Stimulated activated CD8-positive, alpha-beta memory T cell treated with anti-CD3 and anti-CD28 coated beads, Interleukin-12 subunit alpha, Interleukin-12 subunit beta, amount 100 ng/mL, for 24 hours (primary cell): Measurements from ENCODE around the gene PTDSS2.
"Not testable (repeated sequence)": the region's sequence is repeated elsewhere in the genome, so short reads cannot be mapped to it uniquely, and the experiment has no call there.

Experiments
- DNase-seq: peaks from one replicate; pipeline ENCODE4 v3.0.0-alpha.2; 2020; ENCODE audit errors: extremely low read depth

Gene PTDSS2

DNA sequence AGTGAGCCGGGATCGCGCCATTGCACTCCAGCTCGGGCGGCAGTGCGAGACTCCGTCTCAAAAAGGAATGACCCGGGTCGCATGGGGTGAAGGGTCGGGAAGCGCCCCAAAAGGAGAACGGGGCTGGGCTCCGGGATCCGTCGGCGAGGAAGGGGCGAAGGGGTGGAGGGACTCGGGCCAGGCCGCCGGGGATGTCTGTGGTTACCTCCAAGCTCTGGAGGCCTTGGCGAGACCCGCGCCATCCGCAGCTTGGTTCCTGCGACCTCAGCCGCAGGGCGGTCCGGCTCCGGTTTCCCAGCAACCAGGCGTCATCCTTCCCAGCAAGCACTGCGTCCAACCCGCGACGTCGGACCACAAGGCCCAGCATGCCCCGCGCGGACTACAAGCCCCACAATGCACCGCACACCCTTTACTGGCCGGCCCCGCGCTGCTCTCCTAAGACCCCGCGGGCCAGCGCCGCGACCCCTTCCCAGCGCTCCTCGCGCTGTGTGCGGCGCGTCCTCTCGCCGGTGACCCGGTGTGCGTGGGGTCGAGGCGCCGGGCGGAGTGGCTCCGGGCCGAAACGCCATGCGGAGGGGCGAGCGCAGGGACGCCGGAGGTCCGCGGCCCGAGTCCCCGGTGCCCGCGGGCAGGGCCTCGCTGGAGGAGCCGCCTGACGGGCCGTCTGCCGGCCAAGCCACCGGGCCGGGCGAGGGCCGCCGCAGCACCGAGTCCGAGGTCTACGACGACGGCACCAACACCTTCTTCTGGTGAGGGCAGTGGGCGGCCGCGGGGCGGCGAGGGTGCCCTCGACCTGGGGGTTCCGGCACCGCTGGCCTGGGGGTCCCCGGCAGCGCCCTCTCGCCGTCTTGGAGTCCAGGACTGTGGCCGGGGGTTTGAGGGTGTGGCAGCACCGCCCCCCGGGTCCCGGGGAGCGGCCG lies at the start of gene PTDSS2:
Gene PTDSS2 (plus strand): TSS at position 391 of the 920 bp plus-strand sequence. CDS start 177 bp downstream, at position 568.
- peak; percentile 87 for DNase-seq

GRCh38 chr11:401196-401595 lies 48.9 kb upstream of the PTDSS2 start:
- not testable (repeated sequence) for DNase-seq

DNA sequence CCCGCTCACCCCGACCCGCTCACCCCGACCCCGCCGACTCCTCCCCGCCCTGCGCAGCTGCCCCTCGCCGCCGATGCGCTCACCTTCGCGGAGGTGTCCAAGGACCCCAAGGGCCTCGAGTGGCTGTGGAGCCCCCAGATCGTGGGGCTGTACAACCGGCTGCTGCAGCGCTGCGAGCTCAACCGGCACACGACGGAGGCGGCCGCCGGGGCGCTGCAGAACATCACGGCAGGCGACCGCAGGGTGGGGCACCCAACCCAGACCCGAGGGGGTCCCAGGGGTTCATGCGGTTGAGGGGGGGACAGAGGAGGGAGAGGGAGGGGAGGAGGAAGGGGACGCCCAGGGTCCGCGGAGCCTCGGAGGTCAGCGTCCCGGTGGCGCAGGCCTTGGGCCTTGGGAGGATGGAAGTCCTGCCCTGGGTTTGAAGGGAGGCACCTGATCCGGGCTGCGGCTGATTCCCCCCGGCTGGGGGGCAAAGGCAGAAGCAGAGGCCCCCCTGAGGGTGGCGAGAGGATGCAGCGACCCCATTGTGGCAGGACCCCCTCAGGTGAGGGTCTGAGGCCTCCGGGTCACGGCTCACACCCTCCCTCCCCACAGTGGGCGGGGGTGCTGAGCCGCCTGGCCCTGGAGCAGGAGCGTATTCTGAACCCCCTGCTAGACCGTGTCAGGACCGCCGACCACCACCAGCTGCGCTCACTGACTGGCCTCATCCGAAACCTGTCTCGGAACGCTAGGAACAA lies 46.9 kb upstream of the PTDSS2 start:
- DNase-seq = no peak

DNA sequence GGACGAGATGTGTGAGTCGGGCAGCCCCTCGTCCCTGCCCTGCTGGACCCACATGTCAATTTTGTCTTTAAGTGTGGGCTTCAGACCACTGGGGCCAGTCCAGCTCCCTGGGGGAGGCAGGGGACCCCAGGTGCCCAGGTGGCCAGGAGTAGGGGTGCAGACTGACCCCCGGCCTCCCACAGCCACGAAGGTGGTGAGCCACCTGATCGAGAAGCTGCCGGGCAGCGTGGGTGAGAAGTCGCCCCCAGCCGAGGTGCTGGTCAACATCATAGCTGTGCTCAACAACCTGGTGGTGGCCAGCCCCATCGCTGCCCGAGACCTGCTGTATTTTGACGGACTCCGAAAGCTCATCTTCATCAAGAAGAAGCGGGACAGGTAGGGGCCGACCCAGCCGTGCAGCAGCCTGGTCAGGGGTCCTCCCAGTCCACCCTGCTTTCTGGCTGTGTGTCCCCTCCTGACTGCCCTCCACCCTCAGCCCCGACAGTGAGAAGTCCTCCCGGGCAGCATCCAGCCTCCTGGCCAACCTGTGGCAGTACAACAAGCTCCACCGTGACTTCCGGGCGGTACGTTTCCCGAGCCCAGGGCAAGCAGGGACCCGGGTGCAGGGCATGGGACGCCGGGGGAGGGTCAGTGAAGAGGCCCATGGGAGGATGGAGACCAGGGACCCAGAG lies 46.2 kb upstream of the PTDSS2 start:
- DNase-seq = no peak

DNA sequence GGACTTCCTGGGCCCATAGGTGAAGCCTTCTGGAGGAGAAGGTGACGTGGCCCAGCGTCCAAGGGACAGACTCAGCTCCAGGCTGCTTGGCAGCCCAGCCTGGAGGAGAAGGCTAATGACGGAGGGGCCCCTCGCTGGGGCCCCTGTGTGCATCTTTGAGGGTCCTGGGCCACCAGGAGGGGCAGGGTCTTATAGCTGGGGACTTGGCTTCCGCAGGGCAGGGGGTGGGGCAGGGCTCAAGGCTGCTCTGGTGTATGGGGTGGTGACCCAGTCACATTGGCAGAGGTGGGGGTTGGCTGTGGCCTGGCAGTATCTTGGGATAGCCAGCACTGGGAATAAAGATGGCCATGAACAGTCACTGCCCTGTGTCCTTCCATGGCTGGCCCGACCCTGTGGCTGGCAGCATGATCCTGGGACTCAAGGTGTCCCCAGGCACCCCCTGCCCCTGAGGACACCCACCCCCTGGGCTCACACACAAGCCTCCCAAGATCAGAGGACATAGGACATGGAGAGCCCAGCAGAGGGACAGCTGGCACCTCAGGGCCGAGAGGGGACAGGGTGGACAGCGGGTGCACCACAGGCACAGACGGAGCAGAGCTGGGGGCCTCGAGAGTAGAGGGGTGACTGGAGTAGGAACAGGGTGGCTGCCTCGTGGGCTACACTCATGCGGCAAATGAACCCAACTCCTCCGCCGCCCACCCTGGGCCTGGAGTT lies 45.4 kb upstream of the PTDSS2 start:
- DNase-seq = no peak

- no peak for DNase-seq
These were observed 44.6 kb upstream of the PTDSS2 start for GRCh38 chr11:405323-405953.

DNA sequence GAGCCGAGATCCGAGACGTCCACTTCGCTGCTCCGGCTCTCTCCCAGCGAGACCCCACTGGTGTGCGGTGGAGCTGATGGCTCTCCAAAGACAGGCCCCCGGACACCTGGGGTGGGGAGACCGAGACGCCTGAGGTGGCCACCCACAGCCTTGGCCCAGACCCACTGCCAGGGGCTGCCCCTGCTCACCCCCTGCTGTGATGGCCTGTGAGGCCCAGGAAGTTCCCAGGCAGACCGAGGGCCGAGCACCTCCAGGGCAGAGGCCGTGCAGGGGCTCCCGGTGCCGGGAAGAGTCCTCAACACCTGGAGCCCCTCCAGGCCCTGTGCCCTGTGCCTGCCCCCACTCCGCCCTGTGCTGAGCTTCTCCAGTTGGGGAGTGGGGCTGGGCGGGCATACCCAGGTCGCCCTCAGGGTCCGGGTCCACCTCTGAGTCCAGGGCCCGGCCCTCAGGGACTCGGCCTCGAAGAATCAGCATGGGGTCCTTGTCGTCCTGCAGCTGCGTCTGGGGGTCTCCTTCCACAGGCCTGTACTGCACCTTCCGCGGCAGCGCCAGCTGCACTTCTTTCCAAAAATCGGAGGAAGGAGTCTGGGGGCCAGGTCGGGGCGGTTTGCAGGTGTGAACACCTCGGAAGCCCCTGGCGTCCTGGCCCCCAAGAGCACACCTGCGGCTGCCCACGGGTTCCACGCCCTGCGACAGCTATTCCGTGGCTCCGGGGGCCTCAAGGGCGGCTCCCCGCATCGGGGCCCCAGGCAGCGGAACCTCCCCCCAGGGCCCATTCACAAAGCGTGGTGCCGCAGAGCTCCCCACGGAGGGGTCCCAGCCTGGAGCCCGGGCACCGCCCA lies 43.9 kb upstream of the PTDSS2 start:
- DNase-seq = no peak

DNA sequence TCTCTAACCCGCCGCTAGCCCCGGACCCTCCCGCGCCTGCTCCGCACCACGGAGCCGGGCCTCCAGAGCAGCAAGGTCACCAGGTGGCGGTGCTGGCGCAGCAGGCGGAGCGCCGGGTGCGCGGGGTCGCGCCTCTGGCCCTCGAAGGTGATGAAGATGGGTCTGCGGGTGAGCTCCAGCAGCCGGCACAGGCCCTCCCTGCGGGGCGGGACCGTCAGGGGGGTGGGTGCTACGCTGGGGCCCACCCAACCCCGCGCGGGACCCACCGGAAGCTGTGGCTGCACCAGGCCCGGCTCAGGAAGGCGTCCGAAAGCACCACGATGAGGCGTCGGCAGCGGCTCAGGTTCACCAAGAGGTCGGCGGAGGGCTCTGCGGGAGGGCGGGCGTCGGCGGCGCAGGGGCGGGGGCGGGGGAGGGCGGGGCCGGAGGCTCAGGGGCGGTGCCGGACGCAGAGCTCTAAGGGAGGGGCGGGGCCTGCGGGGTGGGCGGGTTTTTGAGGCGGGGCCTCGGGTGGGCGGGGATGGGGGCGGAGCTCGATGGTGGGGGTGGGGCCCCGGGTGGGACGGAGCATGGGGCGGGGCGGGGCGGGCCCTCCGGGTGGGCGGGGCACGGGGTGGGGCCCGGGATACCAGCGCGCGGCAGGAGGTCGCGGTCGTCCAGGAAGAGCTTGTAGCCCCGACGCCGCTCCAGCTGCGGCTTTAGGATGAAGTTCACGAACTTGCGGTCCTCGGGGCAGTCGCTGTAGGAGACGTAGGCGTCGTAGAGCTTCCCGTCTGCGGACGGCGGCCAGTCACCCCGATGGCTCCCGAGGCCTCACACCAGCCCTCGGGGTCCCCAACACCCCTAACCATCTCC lies 43.1 kb upstream of the PTDSS2 start:
- DNase-seq = peak; percentile 83

DNA sequence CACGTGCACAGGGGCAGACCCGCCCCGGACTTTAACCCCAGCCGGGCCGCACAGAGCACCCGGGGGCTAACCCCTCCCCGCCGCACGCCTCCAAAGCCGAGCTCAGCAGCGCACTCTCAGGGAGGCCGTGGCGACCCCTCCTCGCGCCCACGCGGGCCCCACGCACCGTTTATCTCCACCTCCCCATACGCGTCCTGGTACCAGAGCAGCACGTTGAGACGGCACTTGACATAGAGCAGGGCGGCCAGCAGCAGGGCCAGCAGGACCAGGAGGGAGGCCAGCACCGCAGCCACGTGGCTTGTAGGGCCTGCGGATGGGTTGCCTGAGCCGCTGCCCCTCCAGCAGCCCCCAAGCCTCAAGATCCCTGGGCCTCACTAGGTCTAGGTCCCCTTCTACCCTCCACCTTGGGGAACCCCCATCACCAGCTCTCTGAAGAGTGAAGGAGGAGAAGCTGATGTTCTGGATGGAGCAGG lies 42.4 kb upstream of the PTDSS2 start:
- no peak for DNase-seq

- DNase-seq = no peak
These were observed 41.7 kb upstream of the PTDSS2 start for GRCh38 chr11:408154-409007.

DNA sequence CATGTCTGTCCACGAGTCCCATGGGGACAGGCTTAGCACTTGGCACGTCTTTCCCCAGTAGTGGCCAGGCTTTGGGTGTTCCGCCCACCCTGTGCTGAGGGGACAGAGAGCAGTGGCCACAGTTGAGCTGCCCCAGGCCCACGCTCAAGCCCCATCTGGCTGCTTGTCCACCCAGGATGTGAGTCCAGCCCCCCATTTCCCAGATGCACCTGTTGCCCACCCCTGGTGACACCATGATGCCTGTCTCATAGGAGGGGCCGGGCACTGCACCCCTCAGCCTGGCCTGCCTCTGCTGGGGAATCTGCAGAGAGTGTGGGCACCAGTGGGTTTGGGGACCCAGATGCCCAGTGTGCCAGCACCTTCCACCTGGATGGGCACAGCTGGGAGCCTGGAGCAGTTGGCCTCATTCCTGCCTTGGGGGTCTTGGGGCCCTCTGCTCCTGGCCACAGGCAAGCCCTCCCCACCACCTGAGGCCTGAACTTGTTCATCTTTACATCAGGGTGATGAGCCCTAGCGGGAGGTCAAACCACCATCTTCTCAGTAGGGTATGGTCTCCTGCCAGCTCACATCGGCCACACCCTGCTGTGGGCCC lies 41.0 kb upstream of the PTDSS2 start:
- no peak for DNase-seq

DNA sequence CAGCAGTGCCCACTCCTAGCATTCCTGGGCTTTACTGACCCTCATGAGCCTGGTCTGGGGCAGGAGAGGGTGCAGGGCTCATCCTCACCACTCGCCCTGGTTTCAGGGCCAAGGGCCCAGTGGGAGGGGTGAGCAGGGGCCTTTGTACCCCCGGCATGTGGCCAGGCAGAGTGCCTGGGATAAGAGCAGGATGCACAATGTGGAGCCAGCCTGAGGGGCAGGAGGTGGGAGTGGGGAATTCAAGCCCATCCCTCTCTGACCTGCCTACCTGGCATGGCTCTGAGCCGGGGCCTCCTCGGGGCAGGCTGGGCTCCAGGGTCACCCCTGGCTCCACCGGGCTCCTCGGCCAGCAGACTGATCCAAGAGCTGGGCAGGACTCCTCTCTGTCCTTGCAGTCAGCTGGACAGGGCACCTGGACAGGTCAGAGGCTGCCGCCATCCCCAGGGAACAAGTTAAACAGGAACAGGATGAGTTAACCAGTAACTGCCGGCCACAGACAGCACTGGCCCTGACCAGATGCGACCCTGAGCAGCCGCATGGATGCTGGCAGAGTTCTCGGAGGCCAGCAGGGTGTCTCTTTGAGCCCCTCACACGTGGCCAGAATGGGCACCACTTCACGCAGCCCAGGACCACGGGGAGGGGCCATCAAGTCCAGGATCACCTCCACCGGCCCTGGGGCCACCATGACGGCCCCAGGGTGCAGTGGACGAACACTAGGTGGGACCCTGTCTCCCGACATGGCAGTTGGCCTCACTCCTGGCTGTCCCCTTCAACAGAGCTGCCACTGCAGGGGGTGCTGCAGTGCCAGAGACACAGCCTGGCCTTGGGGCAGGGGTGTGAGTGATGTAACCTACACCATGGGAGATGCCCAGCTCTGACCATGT lies 40.2 kb upstream of the PTDSS2 start:
- DNase-seq = no peak

GRCh38 chr11:410711-411110 lies 39.4 kb upstream of the PTDSS2 start:
- not testable (repeated sequence) for DNase-seq

- DNase-seq = not testable (repeated sequence)
These were observed 38.6 kb upstream of the PTDSS2 start for GRCh38 chr11:411520-411919.

DNA sequence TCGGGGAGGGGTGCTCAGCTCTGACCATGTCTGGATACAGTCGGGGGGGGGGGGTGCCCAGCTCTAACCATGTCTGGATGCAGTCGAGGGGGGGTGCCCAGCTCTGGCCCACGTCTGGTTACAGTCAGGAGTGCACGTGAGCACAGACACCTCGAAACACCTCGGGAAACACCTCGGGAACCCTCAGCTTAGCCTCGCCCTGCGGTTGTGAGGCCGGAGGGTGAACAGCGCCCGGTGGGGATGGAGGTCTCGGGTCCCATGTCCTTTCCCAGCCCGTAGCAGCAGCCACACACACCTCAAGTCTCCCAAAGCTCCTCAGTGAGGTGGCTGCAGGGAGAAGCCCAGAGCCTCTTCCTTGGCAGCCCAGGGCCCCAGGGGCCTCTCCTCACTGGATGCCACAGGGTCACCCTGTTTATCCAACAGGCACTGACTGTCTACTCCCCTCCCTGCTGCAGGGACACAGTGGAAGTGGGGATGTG lies 37.4 kb upstream of the PTDSS2 start:
- DNase-seq = no peak
